Fibroblast of villous mesenchyme (primary cell): ENCODE results near the gene TAPBPL. TPM values are rescaled to one million over a fixed set of nuclear protein-coding genes. Genes with fewer than 3 reads are reported as not detected.
"Not testable (repeated sequence)": the region's sequence is repeated elsewhere in the genome, so short reads cannot be mapped to it uniquely, and the experiment has no call there.

Experiments
- DNase-seq: peaks from one replicate; pipeline ENCODE4 v3.0.0-alpha.2; 2010; ENCODE audit warnings: low read depth
- H3K4me3 ChIP-seq: 2 replicates; pipeline ENCODE4 v1.5.1; 2011; ENCODE audit warnings: low read depth, mild to moderate bottlenecking, low read length
- total RNA-seq: library from RNA; depleted of rRNA; stranded (reverse); fragments of >200 nt; gene quantifications from 2 replicates; pipeline ENCODE4 v1.2.3, GENCODE V29; 2012
- TF ChIP-seq, protein P1 (sequence below): IDR thresholded peaks from 2 replicates; pipeline ENCODE4 v1.5.1; 2012; ENCODE audit warnings: low read depth, mild to moderate bottlenecking, low read length; ENCODE audit not compliant: insufficient read depth

TAPBPL gene
- total RNA-seq, 1 donor: 7.3 TPM

GRCh38 chr12:6478416-6478815, 26.6 kb downstream of the TAPBPL start:
- no peak overlapping the region for H3K4me3 ChIP-seq
- peak; percentile 42 for DNase-seq

GRCh38 chr12:6488240-6488639, 36.4 kb downstream of the TAPBPL start:
- no peak overlapping the region for H3K4me3 ChIP-seq
- TF ChIP-seq, protein P1, sequence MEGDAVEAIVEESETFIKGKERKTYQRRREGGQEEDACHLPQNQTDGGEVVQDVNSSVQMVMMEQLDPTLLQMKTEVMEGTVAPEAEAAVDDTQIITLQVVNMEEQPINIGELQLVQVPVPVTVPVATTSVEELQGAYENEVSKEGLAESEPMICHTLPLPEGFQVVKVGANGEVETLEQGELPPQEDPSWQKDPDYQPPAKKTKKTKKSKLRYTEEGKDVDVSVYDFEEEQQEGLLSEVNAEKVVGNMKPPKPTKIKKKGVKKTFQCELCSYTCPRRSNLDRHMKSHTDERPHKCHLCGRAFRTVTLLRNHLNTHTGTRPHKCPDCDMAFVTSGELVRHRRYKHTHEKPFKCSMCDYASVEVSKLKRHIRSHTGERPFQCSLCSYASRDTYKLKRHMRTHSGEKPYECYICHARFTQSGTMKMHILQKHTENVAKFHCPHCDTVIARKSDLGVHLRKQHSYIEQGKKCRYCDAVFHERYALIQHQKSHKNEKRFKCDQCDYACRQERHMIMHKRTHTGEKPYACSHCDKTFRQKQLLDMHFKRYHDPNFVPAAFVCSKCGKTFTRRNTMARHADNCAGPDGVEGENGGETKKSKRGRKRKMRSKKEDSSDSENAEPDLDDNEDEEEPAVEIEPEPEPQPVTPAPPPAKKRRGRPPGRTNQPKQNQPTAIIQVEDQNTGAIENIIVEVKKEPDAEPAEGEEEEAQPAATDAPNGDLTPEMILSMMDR: no peak
- no peak for DNase-seq

More at GRCh38 chr12:6478416-6478815, 26.6 kb downstream of the TAPBPL start:
- TF ChIP-seq, protein P1: no peak

GRCh38 chr12:6489449-6489848, 37.6 kb downstream of the TAPBPL start:
- no peak for DNase-seq
- TF ChIP-seq, protein P1: no peak
- no peak overlapping the region for H3K4me3 ChIP-seq

DNA sequence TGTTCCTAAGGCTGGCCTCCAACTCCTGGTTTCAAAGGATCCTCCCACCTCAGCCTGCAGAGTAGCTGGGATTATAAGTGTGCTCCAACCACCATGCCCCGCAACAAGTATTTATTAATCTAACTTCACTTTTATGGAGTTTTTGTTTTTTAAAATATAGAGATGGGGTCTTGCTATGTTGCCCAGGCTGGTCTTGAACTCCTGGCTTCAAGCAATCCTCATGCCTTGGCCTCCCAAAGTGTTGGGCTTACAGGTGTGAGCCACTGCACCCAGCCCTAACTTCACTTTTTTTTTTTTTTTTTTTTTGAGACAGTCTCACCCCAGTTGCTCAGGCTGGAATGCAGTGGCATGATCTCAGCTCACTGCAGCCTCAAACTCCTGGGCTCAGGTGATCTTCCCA, 38.8 kb downstream of the TAPBPL start:
- not testable (repeated sequence) for H3K4me3 ChIP-seq, DNase-seq

DNA sequence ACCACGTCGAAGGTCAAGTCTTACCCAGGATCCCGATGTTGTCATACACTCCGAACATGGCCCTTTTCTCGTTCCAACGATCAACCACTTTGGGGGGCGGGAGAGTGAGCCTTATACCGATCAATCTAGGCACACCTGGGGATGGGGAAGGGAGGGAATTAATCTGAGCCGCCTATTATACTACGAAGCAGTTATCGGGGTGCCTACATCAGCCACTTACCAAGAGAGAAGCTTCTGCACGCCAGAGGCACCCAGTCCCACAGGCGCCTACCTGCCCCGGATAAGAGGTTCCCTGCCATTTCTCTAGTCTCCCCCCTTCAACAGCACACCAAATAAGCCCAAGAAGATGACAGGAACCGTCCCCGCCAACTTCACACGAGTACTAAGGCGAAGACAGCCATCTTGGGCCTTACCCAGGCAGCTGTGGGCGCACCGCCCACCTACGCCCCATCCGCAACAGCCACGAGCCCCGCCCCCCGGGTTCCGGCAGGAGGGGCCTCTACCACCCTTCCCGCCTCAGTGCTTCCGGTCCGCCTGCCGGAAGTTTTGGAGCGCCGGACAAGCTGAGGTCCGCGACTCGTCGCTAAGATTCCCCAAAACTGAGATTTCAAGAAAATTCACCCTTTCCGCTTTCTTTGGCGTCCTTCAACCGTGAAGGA, 41.1 kb downstream of the TAPBPL start, which contains the start of gene MRPL51:
TSS of gene MRPL51 (minus strand) at position 425 of the 659 bp plus-strand sequence. CDS start at position 299, 126 bp downstream.
- TF ChIP-seq, protein P1: no peak
- DNase-seq: peak; percentile 94

GRCh38 chr12:6493497-6494257, 41.8 kb downstream of the TAPBPL start, which contains the start of gene NCAPD2:
Gene NCAPD2 (plus strand): TSS chr12:6494102. CDS start chr12:6495099, 997 bp downstream.
- peak within 1 kb of the TSS; percentile 97 for H3K4me3 ChIP-seq
- TF ChIP-seq, protein P1: peak; percentile 25
- peak; percentile 96 for DNase-seq

More for the DNA sequence above, 41.1 kb downstream of the TAPBPL start, which contains the start of gene MRPL51:
- peak within 1 kb of the TSS; percentile 97 for H3K4me3 ChIP-seq

- peak overlapping the region; percentile 83 for H3K4me3 ChIP-seq
- DNase-seq: no peak
- TF ChIP-seq, protein P1: no peak
Observed at GRCh38 chr12:6494258-6494743, 42.5 kb downstream of the TAPBPL start.
